B cell (primary cell): Measurements from ENCODE around the gene MTUS2.

Experiments used
- CTCF ChIP-seq: fragments of 200-600 bp; IDR thresholded peaks from one replicate; pipeline ENCODE4 v1.8.0; 2022; ENCODE audit warnings: antibody characterized with exemption, mild to moderate bottlenecking
- EZH2 ChIP-seq: IDR thresholded peaks from 2 replicates; pipeline ENCODE4 v1.6.1; 2012; ENCODE audit warnings: borderline replicate concordance, low read depth, mild to moderate bottlenecking, moderate library complexity, low read length; ENCODE audit not compliant: insufficient read depth, poor library complexity, severe bottlenecking

- TF ChIP-seq EZH2 (no peak), CTCF (no peak)
Observed at GRCh38 chr13:28837111-28837510, 17.0 kb downstream of the MTUS2 start.
